NK-92 (cell line): Measurements from ENCODE around the gene SGMS1.

Source experiments
- DNase-seq: peaks from one replicate; lab custom pipeline; 2025; ENCODE audit not compliant: unreplicated experiment; lab: John Stamatoyannopoulos, UW

SGMS1 gene

DNA sequence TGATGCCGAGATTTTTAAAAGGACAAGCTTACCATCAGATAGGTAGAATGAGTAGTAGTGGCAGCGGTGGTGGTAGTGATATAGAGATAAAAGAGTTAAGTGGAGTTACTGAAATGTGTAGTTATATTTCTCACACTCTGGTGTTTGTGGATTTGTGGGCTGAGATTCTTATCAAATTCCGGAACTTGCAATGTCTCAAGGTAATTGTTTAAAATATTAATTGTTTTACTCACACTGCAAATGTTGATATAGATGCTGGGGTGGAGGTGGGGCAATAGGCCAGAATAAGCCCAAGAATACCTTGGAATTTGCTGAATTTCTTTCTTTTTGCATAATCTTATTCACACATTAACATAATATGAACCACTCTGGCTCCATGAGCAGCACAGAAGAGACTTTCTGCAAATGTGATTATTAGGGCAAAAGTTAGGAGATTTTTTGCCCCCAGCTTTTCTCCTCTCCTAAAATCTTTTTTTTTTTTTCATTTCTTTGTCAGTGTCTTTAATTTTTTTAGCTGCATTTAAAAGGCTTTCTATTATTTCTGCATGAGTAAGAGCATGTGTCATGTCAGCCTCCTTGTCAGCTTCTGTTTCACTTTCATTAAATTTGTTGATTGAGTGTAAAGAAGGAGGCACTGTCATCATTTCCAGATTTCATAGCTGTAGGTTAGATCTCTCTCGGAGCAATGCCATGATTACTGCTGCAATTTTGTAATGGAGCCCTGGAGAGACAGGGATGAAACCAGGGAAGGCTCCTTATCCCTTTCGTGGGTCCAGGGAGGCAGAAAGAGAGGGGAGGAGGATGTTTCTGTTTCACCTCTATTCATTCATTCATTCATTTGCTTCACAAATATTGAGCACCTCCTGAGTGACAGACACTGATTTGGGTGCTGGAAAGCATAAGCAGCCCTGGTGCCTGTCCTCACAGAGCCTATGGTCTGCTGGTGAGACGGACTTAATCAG lies 13.1 kb upstream of the SGMS1 start:
- DNase-seq: no peak

- DNase-seq: no peak
Observed at GRCh38 chr10:50635286-50635685, 11.5 kb upstream of the SGMS1 start.

DNA sequence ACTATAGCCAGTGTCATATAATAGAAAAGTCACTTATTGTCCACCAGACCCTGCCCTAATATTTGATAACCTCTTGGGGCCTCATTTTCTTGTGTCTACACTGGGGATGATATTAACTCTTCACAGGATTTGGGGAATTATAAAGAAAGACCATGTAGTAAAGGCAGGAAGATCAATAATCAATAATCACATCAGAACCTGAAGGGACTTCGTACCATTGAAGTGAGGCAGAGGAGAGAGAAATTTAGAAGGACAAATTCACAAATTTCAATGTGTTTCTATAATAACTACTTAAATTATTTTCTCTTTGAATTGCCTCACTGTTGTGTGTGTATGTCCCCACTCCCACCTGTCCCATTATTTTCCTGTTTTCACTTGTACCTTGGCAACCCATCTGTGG lies 10.7 kb upstream of the SGMS1 start:
- no peak for DNase-seq

GRCh38 chr10:50631052-50631451 lies 7.3 kb upstream of the SGMS1 start:
- no peak for DNase-seq

GRCh38 chr10:50629495-50630122 lies 5.9 kb upstream of the SGMS1 start:
- DNase-seq: no peak

DNA sequence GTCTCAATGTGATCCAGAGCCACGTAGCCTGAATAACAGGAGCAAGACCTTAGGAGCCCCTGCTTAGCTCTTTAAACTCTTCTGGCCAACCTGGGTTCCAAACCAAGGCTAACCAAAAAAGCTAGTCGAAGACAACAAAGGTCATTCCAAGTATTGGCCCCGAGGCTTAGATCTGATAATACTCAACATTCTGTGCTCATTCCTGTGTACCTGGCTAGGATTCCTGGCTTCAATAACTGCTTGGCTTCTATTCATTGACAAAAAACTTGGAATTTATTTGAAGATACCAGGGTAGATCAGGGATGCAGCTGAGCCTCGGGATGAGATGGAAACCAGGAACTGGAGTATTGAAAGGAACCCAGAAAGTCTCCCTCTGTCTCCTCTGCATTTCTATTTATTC lies 4.1 kb upstream of the SGMS1 start:
- no peak for DNase-seq

DNA sequence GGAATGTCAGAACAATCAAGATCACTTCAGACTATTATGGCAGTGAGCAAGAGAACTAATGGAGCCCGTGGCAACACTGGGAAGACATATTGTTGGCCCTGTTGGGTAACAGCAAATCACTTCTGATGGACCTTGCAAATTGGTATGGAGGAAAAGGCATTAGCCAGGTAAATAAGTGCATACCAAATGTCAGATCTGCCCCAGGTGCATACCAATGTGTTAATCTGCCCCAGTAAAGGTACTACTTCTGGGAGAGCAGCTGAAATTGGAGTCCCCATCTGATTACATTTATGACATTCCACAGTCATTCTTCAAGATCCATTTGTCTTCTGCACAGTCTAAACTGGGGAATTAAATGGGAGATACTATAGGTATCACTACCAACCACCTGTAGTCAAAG lies 3.7 kb upstream of the SGMS1 start:
- DNase-seq: no peak

DNA sequence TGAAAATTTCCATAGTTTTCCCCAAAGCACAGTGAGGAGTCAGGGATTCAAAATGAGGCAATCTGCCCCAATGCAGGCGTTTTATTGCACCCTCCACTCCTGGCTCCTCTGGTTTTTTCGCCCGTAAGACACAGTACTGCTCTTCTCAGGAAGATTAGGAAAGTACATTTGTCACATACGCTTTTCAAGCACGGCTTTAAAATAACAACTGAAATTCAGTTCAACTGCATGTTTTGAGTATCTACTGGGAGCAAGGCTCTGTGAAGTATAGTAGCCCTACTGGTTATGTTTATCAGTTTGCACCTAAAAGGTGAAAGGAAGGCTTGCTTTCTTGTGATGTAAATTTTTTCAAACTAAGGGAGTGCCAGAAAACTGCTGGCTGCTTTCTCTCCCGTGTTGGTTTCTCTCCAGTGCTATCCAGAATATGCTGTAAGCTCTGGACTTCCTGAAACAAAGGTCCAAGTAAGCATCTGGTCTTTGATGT lies 1.9 kb upstream of the SGMS1 start:
- no peak for DNase-seq

- no peak for DNase-seq
Observed at GRCh38 chr10:50624866-50625501, 1.2 kb upstream of the SGMS1 start.

GRCh38 chr10:50624413-50624865 lies 683 bp upstream of the SGMS1 start:
- DNase-seq: peak; percentile 59

GRCh38 chr10:50622706-50623662 lies 772 bp downstream of the SGMS1 start:
- DNase-seq: no peak

DNA sequence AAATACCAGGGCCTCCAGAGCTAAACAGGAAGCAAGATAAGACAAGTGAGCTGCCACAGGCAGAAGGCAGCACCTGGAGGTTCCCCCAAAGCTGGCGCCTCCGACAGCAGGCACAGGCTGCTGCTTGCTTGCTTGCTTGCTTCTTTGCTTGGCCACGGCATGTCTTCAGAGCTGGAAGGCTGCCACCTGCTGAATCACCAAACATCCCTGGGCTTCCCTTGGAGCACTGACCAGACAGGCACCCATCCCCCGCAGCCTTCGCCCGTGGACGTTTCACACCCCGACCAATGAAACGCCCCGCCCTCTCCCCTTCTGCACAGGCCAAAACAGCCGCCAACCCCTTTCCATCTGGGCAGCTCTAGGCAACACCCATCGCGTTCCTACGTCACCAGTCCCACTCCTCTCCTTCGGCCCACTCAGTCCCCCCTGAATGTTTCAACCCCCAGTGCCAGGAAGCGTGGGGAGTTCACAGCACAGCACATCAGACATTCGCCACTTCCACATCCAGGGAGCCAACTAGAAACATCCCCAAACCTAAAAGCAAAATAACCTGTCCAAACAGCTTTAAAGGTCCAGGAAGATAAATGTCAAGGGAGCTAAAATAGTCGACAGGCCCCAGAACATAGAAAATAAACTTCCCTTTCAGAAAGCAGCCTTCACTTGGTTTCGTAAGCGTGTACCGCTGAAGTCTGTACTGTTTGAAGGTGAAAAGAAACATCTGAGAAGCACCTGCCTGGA lies 1.6 kb downstream of the SGMS1 start:
- DNase-seq: peak; percentile 10

- DNase-seq: no peak
Observed at GRCh38 chr10:50620899-50621298, 2.9 kb downstream of the SGMS1 start.

GRCh38 chr10:50619882-50620281 lies 3.9 kb downstream of the SGMS1 start:
- DNase-seq: no peak

DNA sequence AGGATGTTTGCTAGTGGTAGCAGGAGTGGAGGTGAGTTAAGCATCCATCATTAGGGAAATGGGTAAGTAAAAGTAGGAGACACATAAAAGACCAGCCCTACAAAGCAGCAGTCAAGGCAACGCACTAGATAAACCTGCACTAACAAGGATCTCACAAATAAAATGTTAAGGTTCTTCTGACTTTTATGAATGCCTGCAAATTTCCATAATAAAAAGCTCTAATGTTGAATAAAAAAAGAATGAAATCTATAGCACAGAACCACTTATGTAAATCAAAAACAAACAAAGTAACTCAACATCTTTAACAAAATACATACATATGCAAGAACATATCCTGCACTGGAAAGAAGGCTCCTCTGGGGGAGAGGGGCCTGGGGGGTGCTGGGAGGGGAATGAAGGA lies 4.6 kb downstream of the SGMS1 start:
- DNase-seq: no peak

- DNase-seq: no peak
Observed at GRCh38 chr10:50618624-50619023, 5.1 kb downstream of the SGMS1 start.

DNA sequence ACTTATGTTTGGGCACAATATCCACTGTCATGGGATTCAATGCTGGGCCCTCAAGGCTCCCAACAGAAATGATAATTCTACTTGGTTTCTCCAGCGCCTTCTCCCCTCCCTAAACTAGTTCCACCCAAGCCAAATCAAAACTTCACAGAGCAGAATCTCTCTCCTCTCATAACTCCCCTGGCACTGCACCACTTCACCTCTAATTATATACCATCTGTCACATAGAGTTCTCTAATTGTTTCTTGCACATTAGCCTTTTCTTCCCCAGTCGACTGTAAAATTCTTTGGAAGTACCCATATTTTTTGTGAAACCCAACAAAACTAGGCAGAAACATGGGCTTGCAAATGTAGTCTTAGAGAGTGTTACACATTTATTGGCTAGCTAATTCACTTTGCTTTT lies 8.1 kb downstream of the SGMS1 start:
- no peak for DNase-seq

GRCh38 chr10:50614444-50615137 lies 9.2 kb downstream of the SGMS1 start:
- no peak for DNase-seq

- no peak for DNase-seq
Observed at GRCh38 chr10:50613726-50614443, 9.9 kb downstream of the SGMS1 start.
